Superior temporal gyrus (tissue), 1 donor: ENCODE measurements around the gene CDC73.

Source experiments
- DNase-seq: peaks from one replicate; pipeline ENCODE4 v3.0.0-alpha.2; 2016; ENCODE audit errors: extremely low spot score

The CDC73 gene

DNA sequence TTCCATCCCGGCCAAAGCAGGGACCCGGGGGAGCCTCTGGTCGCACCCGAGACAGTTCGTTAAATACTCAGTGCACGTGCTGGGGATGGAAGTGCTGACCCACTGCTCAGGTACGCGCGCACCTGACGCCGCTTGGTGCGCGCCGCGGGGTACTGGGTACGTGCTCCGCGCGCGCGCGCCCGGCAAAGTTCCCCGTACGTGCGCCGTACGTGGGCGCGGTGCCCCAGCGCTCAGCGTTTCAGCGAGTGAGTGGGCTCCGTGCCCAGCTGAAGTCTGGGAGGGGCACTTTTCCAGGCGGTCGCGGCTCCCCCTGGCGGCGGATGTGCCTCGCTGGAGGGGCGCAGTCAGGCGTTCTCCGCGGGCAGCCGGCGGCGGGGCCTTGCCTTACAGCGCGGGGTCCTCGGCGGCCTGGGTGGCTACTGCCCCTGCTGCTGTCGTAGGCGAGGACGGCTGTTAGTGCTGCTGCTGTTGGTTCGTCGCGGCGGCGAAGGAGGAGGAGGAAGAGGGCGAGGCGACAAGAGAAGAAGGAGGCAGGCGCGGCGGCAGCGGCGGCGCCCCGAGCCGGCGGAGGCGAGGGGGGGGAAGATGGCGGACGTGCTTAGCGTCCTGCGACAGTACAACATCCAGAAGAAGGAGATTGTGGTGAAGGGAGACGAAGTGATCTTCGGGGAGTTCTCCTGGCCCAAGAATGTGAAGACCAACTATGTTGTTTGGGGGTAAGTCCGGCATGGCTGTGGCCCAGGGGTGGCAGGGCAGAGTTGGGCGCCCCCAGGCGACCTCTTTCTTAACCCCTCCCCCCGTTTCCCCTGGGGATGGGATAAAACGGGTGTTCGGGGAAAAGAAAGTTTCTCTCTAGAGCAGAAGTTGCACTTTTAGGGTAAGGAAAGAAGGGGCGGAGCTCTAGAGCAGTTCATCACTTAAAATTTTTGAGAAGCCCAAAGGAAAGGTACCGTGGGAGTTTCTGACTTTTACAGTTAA is at the start of gene CDC73:
CDC73 (plus strand) TSS at position 416 of the 978 bp plus-strand sequence; CDS start at position 586, 170 bp downstream.
- DNase-seq: peak; percentile 97

DNA sequence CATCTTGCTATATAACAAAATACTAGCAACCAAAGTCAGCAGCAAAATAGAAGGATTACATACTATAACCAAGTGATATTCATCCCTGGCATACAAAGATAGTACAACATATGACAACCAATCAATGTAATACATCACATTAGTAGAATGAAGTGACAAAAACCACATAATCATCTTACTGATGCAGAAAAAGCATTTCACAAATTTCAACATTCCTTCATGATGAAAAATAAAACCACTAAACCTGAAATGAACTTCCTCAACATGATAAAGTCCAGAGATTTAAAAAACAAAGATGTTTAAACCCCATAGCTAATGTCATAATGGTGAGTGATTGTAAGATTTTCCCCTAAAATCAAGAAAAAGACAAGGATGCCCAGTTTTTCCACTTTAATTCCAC is 43.8 kb upstream of the CDC73 start:
- DNase-seq: no peak

DNA sequence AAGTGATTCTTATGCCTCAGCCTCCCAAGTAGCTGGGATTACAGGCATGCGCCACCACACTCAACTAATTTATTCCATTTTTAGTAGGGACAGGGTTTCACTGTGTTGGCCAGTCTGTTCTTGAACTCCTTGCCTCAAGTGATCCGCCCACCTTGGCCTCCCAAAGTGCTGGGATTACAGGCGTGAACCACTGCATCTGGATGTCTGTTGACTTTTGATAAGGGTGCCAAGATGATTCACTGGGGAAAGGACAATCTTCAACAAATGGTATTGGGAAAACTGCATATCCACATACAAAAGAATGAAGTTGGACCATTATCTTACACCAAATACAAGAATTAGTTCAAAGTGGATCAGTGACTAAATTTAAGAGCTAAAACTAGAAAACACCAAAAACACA is 42.6 kb upstream of the CDC73 start:
- DNase-seq: no peak

DNA sequence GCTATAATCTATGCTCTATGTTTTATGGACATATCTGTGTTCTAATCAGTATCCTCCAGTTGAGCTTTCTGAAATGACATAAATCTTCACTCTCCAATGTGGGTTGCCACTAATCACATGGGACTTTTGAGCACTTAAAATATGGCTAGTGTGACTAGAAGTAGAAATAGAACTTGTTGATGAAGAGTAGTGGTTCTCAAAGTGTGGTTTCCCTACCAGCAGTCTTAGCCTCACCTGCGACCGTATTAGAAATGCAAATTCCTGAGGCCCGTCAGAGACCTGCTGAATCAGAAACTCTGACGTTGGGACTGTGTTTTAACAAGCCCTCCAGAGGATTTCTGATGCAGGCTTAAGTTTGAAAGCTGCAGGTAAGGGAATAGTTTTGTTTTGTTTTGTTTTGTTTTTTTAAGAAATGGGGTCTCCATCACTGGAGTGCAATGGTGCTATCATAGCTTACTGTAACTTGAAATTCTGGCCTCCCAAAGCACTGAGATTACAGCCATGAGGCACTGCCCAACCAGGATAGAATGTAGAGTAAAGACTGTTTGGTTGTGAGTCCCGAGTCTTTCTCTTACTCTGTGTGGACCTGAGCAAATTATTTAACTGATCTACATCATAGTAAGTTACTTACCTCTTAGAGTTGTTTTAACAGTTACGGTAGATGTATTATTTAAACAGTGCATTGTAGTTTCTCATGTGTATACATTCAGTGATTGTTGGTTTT is 38.3 kb upstream of the CDC73 start:
- DNase-seq: no peak

DNA sequence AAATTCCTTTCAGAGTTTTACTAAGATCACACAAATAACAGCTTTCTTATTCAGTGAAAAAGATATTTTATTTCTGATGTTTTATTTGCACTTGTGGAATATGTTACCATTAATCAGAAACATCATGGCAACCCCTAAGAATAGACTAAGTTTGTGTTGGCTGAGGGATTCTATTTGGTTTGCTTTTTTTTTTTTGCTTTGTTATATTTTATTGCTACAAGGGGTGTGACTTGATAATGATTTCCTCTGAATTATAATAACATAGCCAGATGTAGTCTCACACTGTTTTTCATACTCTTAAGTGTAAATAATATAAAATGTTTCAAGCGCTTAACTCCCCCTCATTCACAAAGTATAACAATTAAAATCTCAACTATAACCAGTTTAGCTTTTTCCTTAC is 36.6 kb upstream of the CDC73 start:
- no peak for DNase-seq

DNA sequence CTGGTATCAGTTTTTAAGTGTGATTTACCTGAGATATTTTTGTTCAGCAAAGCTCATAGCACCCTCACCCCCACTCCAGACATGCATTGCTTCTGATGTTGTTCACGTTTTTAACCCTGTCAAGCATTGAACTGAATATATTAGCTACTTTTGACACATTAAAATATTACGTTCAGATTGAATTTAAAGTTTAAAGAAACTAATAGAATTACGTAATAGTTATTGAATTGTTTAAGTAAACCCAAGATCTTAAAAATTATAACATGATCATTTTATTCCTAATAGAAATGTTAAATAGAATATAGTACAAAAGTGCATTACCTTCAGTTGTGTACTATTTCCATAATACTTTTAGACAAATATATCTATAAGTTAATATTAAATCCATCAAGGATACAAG is 35.5 kb upstream of the CDC73 start:
- DNase-seq: no peak

DNA sequence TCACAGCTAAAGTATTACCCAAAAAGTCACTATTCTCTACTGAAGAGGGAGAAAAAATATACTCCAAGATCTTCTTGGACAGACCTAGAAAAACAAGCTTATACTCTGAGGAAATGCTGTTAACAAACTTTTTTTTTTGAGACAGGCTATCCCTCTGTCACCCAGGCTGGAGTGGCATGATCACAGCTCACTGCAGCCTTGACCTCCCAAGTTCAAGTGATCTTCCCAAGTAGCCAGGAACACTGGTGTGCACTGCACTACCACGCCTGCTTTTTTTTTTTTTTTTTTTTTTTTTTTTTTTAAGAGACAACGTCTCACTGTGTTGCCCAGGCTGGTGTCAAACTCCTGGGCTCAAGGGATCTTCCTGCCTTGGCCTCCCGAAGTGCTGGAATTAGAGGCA is 33.9 kb upstream of the CDC73 start:
- DNase-seq: no peak

DNA sequence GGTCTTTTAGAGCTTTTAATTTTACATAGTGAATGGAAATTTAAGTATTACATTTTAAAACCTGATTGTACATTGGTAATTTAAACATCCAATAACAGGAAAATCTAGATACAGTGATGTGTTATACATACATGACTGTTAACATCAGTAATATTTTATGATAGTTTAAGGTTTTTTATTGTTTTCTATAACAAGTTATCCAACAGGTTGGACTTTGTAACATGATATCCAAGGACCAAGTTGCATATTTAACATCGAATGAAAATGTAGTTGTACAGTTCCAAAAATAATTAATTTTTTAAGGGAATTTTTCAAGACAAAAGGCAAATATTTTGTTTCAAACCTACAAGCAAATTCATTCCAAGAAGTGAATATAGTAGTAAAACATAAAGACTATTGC is 31.0 kb upstream of the CDC73 start:
- DNase-seq: no peak

DNA sequence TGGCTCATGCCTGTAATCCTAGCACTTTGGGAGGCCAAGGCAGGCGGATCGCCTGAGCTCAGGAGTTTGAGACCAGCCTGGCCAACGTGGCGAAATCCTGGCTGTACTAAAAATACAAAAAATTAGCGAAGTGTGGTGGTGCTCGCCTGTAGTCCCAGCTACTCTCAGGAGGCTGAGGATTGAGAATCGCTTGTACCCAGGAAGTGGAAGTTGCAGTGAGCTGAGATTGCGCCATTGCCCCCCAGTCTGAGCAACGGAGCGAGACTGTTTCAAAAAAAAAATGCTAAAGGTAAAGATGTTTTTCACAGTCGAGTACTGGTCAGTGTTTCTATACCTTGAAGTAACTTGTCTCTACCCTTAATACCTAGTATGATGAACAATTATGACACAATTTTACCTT is 27.7 kb upstream of the CDC73 start:
- DNase-seq: no peak

DNA sequence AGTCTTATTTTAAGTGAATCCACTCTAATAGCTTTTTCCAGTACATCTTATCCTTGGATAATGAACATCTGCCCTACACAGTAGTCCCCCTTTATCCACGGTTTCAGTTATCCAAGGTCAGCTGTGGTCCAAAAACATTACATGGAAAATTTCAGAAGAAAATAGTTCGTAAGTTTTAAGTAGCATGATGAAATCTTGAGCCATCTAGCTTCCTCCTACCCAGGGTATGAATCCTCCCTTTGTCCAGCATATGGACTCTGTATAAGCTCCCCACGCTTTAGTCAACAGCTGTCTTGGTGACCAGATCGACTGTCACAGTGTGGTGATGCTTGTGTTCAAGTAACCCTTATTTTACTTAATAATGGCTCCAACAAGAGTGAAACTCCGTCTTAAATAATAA is 19.2 kb upstream of the CDC73 start:
- DNase-seq: no peak

DNA sequence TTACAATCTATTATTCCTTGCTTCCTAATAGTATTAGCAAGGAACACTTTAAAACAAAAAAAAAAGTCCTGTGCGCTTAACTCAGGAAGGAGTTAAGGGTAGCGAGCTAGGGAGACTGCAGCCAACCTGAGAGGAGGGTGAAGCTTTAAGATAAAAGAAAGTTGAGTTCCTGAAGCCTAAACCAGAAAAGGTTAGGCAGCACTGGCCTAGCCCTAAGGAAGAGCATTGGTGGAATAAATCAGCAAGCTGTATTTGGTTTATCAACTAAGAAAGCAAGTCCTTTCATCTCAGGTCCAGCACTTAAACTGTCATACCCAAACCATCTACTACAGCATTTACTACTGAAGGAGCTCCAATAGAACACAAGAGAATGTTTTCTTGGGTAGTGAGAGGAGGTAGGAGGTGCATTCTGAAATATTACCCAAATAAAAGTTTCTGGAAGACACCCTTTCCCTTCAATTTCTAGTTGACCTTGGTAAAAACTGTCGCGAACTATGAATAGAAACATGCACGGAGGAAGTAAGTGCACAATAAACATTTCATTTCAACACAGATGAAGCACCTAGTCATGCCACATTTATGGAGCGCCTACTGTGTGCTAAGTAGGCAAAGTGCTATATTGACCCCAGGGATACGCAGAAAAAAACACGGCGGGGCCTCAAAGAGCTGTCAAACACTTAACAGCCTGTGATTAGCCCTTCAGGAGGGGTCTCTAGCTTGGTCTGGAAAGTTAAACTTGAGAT is 17.9 kb upstream of the CDC73 start:
- DNase-seq: no peak

DNA sequence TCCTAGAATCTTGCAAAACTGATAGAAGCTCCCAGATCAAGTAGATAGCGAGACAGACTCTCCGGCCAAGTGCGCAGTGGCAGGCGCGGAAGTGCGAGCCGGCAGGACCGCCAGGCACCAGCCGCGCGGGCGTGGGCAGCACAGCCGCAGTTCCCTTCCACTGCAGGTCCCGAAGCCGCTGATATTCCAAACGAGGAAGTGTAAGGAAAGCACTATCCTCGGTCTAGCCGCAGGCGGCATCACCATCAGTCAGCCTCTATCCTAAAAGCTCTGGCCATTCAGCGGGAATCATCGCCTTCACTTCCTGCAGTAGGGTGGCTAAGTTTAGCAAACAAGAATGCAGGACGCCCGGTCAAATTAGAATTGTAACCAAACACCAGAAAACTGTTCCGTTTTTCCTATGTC is 17.3 kb upstream of the CDC73 start:
- no peak for DNase-seq

DNA sequence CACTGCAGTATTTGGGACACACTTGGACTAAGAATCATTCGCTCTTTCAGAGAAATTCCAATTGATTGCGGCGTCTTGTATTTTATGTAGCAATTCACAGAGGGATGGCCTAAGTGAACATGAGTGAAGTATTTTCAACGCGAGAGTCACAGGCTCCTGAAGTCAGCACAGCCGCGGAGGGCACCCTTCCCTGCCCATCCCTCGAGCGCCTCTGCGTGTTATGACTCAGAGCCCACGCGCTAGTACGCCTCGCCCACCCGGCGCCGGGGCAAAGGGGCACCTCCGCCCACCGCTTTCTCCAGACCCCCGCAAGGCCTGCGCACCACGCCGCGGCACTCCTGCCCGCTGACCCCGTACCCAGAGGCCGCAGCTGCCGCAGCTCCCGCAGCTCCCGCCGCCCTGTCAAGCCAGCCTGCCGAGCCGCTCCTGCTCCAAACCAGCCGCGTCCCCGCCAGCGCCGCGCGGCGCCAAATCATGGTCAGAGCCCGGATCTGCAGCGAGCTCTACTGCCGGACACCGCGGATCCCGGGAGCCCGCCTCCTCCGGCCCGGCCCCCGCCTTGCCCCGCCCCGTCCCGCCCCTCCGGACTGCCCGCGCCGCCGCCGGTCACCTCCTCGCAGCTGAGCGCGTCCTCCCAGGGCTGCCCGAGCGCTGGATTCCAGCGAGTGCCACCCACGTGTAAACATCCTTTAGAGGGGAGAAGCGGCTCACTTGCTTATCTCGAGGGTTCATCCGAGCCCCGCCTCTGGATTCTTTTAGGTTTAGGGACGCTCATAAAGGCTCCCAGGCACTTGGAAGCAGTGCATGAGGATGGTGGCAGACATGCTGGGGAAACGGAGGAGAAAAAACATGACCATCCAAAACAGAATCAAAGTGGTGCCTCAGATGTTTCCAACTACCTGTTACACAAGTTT is 16.7 kb upstream of the CDC73 start, which contains the start of gene GLRX2:
GLRX2 (minus strand) TSS at position 508 of the 914 bp plus-strand sequence; CDS start at position 476, 32 bp downstream.
- DNase-seq: peak; percentile 81

DNA sequence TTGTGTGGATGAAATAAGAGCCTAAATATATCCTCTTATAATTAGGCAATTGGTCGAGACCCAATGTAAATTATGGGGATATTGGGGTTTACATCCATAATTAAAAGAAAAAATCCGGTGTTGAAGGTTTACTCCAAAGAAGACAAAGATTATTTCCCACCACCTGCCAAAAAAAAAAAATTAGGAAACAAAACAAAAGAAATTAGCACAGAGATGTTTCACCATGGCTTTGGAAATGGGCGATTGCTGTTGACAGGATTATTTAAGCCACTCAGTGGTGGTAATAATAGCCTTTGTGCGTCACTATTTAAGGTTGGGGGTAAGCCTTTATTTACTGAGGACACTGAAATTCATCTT is 16.0 kb upstream of the CDC73 start:
- DNase-seq: no peak

DNA sequence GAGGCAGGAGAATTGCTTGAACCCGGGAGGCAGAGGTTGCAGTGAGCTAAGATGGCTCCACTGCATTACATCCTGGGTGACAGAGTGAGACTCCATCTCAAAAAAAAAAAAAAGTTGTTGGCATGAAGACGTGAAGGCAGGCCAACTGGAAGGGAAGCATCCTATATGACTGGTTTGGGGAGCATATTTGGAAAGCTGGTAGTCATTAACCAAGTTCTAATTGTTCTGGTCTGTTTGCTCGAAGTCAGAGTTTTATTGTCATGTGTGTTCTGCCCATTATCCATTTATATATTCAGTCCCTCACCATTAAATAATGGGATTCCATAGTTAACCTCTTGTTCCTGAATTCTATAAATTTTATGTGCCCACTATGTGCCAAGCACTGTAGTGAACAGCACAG is 13.4 kb upstream of the CDC73 start:
- no peak for DNase-seq

DNA sequence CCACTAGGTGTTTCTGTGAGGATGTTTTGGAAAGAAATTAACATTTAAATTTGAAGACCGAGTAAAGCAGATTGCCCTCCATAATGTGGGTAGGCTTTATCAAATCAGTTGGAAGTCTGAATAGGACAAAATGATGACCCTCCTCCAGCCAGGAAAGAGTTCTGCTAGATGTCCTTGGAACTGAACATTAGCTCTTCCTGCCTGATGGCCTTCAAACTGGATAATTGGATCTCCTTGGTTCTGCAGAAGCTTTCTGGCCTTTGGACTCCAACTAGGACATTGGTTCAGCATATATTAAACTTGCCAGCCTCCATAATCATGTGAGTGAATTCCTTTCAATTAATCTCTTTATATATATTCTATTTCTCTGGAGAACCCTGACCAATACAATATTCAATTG is 12.2 kb upstream of the CDC73 start:
- DNase-seq: no peak

DNA sequence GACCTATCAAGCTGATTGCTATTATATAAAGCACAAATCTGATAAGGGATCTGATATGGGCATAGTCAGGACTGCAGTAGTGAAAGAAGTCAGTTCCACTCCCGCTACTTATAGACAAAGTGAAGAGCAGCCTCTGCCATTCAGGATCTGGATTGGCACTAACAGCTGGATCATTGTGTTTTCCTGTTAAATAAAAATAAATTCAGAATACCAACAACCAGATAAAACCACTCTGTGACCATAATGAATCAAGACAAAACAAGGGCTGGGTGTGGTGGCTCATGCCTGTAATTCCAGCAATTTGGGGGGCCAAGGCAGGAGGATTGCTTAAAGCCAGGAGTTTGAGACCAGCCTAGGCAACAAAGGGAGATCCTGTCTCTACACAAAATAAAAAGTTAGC is 11.6 kb upstream of the CDC73 start:
- DNase-seq: no peak

DNA sequence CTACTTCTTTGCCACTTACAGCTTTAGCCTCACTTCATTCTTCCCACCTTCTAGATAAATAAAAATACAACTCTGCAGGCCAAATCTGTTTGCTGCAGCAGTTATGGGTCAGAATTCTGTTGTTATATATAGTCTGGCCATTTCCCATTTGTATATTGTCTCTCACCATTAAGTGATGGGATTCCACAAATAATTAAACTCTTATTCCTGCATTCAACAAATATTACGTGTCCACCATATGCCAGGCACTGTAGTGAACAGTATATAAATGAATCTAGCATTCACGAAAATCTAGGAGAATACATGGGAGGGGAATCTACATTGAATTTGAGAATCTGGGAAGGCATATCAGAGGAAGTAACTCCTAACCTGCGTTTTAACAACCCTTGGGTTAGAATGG is 11.0 kb upstream of the CDC73 start:
- DNase-seq: no peak

DNA sequence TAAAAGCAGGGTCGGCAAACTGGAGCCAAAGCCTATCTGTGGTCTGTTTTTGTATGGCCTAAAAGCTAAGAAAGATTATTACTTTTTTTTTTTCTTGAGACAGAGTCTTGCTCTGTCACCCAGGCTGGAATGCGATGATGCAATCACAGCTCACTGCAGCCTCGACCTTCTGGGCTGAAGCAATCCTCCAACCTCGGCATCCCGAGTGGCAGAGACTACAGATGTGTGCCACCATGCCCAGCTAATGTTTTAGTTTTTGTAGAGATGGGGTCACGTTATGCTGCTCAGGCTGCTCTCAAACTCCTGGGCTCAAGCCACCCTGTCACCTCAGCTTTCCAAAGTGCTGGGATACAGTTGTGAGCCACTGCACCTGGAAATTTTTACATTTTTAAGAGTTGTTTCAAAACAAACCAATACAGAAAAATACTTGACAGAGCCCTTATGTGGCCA is 10.2 kb upstream of the CDC73 start:
- DNase-seq: no peak

DNA sequence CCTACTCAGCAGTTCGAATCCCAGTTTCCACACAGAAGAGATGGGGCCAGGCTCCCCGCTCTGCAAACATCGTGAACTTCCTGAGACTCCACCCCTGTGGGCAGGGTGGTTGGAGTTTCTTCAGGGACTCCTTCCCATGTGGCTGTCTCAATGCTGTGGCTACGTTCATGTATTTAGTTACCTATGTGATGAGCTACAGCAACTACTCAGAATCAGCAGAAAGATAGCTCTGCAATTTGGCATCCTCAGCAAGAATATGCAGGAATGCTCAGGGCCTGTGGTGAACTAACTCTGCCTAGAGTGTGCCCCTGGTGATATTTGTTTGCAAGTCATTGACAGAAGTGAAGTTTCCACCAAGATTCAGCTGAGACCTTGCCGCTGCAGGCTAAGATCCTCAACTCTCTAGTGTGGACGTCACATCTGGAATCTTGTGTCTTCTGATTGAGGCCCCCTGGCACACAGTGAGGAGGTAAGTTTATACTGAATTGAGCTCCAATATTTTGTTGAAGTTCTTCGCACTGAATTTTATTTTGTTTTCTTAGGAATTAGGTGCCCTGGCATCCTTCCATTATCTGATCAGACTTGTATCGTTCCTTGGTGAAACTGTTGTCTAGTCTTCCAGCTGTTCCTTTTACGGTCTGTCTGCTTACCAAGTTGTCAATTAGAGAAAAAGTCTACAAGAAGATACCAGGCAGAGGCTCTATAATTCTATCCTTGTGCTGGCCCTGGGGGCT is 8.4 kb upstream of the CDC73 start:
- no peak for DNase-seq

DNA sequence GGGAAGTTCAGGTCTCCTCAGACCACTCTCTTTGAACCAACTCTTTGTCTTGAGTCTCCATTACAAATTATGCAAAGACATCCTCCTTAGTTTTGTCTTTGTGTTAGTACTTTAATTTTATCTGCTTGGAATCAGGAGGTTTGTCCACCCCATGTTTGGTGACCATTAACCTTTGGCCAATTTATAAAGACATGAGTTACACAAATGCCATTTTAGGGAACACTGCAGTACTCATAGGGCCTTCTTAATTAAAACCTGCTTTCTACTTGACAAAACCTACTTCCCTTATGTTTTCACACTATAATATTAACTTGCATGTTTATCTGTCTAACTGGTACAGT is 7.9 kb upstream of the CDC73 start:
- no peak for DNase-seq
